ENCODE data around the gene HACD3. TPM values are rescaled to one million over a fixed set of nuclear protein-coding genes. Genes with fewer than 3 reads are reported as not detected.
"Not testable (repeated sequence)": the region's sequence is repeated elsewhere in the genome, so short reads cannot be mapped to it uniquely, and the experiment has no call there.

The HACD3 gene
- polyA plus RNA-seq, 4 donors: 139 to 184 (median 164) TPM

GRCh38 chr15:65547841-65548240 is 17.6 kb downstream of the HACD3 start:
- no peak for DNase-seq (ENCODE audit: low read depth in 4 of 4, low spot score in 2 of 4)

- DNase-seq (ENCODE audit: low read depth in 4 of 4, low spot score in 2 of 4): not testable (repeated sequence)
Measured at GRCh38 chr15:65549288-65549687, 19.0 kb downstream of the HACD3 start.

- DNase-seq (ENCODE audit: low read depth in 4 of 4, low spot score in 2 of 4): no peak
Measured at GRCh38 chr15:65550681-65551098, 20.4 kb downstream of the HACD3 start.

GRCh38 chr15:65551183-65551582 is 20.9 kb downstream of the HACD3 start:
- no peak for DNase-seq (ENCODE audit: low read depth in 4 of 4, low spot score in 2 of 4)

GRCh38 chr15:65552851-65553250 is 22.6 kb downstream of the HACD3 start:
- DNase-seq (ENCODE audit: low read depth in 4 of 4, low spot score in 2 of 4): not testable (repeated sequence)

- DNase-seq (ENCODE audit: low read depth in 4 of 4, low spot score in 2 of 4): no peak
Measured at GRCh38 chr15:65553691-65554090, 23.4 kb downstream of the HACD3 start.

- no peak for DNase-seq (ENCODE audit: low read depth in 4 of 4, low spot score in 2 of 4)
Measured at GRCh38 chr15:65556622-65557021, 26.4 kb downstream of the HACD3 start.

- no peak for DNase-seq (ENCODE audit: low read depth in 4 of 4, low spot score in 2 of 4)
Measured at GRCh38 chr15:65558336-65558735, 28.1 kb downstream of the HACD3 start.

GRCh38 chr15:65558997-65559760 is 28.9 kb downstream of the HACD3 start:
- DNase-seq (ENCODE audit: low read depth in 4 of 4, low spot score in 2 of 4): no peak

- DNase-seq (ENCODE audit: low read depth in 4 of 4, low spot score in 2 of 4): no peak
Measured at GRCh38 chr15:65559941-65560340, 29.7 kb downstream of the HACD3 start.

GRCh38 chr15:65561934-65562333 is 31.7 kb downstream of the HACD3 start:
- peak in 2 of 4 donors; percentile 13 to 33 for DNase-seq (ENCODE audit: low read depth in 4 of 4, low spot score in 2 of 4)

- no peak for DNase-seq (ENCODE audit: low read depth in 4 of 4, low spot score in 2 of 4)
Measured at GRCh38 chr15:65569728-65570127, 39.5 kb downstream of the HACD3 start.

GRCh38 chr15:65571971-65572370 is 41.7 kb downstream of the HACD3 start:
- no peak for DNase-seq (ENCODE audit: low read depth in 4 of 4, low spot score in 2 of 4)

- DNase-seq (ENCODE audit: low read depth in 4 of 4, low spot score in 2 of 4): no peak
Measured at GRCh38 chr15:65576664-65577063, 46.4 kb downstream of the HACD3 start.

GRCh38 chr15:65577129-65577996 is 47.1 kb downstream of the HACD3 start:
- no peak for DNase-seq (ENCODE audit: low read depth in 4 of 4, low spot score in 2 of 4)

- no peak for DNase-seq (ENCODE audit: low read depth in 4 of 4, low spot score in 2 of 4)
Measured at GRCh38 chr15:65578904-65579728, 48.9 kb downstream of the HACD3 start.

GRCh38 chr15:65579762-65580161 is 49.5 kb downstream of the HACD3 start:
- DNase-seq (ENCODE audit: low read depth in 4 of 4, low spot score in 2 of 4): no peak

- no peak for DNase-seq (ENCODE audit: low read depth in 4 of 4, low spot score in 2 of 4)
Measured at GRCh38 chr15:65580287-65580686, 50.0 kb downstream of the HACD3 start.

GRCh38 chr15:65583701-65584100 is 53.4 kb downstream of the HACD3 start:
- peak in 2 of 4 donors; percentile 6 to 21 for DNase-seq (ENCODE audit: low read depth in 4 of 4, low spot score in 2 of 4)

- no peak for DNase-seq (ENCODE audit: low read depth in 4 of 4, low spot score in 2 of 4)
Measured at GRCh38 chr15:65584241-65584640, 54.0 kb downstream of the HACD3 start.

GRCh38 chr15:65587094-65587493 is 56.8 kb downstream of the HACD3 start:
- DNase-seq (ENCODE audit: low read depth in 4 of 4, low spot score in 2 of 4): no peak
